GM19324 (cell line): ENCODE measurements around the gene SLC35F6.
"Not testable (repeated sequence)": the region's sequence is repeated elsewhere in the genome, so short reads cannot be mapped to it uniquely, and the experiment has no call there.

Experiments
- ATAC-seq: cut with Tn5 transposase; IDR thresholded peaks from one replicate; pipeline ENCODE4 v1.9.1; 2021; ENCODE audit warnings: mild to moderate bottlenecking, moderate library complexity; ENCODE audit not compliant: unreplicated experiment, low FRiP score

SLC35F6 gene

DNA sequence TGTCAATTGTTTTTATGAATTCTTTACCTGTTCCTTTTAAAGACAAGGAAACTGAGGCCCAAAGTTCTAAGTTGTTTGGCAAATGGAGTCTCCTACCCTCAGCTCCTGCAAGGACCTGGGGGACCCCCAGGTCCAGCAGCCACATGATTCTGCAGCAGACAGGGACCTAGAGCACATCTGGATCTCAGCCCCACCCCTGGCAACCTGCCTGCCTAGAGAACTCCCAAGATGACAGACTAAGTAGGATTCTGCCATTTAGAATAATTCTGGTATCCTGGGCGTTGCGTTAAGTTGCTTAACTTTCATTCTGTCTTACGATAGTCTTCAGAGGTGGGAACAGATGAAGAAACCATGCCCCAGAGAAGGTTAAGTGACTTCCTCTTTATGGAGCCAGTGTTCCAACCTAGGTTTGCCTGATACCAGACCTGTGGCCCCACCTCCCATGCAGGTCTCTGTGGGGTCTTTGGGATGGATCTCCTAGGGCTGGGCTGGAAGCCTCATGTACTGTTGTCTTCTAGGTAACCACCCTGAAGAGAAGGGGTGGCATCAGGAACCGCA, 16.2 kb downstream of the SLC35F6 start:
- no peak for ATAC-seq

DNA sequence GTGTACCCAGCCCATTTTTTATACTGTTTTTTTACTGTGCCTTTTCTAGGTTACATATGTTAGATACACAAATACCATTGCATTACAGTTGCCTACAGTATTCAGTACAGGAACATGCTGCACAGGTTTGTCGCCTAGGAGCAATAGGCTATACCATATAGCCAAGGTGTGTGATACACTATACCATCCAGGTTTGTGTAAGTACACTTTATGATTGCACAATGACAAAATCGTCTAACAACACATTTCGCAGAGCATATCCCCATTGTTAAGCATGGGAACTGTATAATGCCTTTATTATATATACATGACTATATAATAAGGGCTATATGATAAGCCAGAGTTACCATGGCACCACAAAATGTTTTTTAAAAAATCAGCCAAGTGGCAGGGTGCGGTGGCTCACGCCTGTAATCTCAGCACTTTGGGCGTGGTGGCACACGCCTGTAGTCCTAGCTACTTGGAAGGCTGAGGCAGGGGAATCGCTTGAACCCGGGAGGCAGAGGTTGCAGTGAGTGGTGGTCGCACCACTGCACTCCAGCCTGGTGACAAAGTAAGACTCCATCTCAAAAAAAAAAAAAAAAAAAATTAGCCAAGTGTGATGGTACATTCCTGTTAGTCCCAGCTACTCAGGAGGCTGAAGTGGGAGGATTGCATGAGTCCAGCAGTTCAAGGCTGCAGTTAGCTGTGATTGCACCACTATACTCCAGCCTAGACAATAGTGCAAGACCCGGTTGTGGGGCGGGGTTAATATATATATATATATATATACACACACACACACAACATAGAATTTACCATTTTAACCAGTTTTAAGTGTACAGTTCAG, 19.0 kb downstream of the SLC35F6 start:
- ATAC-seq = no peak

DNA sequence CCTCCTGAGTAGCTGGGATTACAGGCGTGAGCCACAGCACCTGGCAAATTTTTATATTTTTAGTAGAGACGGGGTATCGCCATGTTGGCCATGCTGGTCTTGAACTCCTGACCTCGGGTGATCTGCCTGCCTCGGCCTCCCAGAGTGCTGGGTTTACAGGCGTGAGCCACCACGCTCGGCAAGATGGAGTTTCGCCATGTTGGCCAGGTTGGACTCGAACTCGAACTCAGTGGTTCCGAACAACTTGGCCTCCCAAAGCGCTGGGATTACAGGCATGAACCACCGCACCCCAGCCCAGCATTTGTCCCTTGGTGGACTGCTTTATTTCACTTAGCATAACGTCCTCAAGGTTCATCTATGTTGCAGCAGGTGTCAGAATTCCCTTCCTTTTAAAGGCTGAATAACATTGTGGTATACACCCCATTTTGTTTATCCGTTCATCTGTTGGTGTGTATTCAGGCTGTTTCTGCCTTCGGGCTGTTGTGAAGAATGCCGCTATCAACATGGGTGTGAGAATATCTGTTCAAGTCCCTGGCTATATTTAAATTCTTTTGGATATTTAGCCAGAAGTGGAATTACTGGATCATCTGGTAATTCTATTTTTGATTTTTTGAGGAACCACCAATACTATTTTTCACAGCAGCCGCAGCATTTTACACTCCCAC, 20.6 kb downstream of the SLC35F6 start:
- ATAC-seq = no peak

DNA sequence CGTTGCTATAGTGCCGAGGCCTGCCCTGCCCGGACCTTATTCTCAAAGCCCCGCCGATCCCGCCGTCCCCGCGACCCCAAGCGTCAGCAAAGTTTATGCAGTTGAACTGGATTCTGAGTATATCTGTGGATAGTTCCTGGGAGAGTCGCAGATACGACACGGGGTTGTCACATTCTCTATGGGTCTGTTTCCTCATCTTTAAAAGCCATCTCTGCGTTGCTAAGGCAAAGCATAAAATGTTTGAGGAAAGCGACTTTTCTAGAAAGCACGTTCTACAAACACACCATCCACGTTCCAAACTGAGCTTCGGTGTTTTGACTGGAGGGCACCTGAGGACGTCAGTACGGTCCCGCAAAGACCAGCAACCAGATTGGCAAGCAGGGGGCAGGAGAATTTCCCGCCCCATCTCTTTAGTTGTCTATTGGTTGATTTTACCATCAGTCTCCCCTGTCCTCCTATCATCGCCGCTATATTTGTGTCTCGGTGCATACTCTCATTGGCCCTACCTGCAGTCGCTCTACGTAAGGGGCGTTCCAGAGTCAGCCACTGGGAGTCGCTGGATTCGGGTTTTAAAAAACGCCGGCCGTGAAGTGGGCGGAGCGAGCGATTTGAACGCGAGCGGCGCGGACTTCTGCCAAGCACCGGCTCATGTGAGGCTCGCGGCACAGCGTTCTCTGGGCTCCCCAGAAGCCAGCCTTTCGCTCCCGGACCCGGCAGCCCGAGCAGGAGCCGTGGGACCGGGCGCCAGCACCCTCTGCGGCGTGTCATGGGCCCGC, 21.5 kb downstream of the SLC35F6 start, which contains the start of gene CENPA:
Gene CENPA, plus strand, starts transcription at position 626 of the 776 bp plus-strand sequence. Its CDS starts 141 bp downstream, at position 767.
- peak; percentile 98 for ATAC-seq

DNA sequence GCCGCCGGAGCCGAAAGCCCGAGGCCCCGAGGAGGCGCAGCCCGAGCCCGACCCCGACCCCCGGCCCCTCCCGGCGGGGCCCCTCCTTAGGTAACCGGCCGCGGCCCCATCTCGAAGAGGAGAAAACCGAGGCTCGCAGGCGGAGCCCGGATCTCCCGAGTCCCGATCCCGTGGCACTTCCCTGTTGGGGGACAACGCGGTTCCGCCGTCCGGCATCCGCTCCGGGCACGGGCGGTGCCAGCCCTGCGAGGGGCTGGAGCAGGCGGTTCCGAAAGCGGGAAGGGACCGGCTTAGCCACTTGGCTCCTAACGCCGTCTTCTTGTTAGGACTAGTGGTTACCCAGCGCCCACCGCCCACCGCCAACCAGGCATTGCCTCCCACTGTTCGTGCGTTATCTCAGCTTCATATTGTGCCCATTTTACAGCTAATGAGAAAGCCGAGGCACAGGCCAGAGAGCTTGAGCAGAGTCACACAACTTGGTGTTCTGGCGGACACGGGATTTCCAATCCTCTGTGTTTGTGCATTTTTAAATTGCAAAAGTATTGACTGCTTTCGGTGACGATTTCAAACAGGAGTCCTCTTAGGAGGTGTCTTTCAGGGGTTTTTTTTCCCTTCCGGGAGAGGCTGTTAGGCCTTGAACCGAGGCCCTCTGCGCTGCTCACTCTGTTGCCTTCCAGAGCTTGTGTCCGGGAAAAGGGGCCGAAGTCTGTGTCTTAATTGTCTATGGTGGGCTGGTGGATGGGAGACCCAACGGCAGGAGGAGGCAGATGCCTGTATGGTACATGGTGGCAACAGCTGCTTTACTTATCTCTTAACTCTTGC, 22.3 kb downstream of the SLC35F6 start:
- ATAC-seq = peak; percentile 31

DNA sequence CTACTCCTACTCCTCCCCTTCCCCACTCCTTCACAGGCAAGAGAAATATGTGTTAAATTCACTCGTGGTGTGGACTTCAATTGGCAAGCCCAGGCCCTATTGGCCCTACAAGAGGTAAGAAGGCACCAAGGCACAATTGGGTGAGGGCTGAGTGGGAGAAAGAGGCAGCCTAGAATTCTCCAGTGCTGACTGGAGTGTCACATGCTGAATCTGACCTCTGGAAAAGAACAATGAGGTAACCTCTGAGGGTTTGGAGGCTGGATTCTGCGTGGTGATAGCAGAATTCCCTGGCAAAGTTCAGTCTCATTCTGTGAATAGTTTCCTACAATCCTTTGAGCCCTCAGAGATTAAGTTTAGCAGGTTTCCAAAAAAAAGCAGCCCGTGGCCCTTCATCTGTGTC, 28.6 kb downstream of the SLC35F6 start:
- ATAC-seq = no peak

DNA sequence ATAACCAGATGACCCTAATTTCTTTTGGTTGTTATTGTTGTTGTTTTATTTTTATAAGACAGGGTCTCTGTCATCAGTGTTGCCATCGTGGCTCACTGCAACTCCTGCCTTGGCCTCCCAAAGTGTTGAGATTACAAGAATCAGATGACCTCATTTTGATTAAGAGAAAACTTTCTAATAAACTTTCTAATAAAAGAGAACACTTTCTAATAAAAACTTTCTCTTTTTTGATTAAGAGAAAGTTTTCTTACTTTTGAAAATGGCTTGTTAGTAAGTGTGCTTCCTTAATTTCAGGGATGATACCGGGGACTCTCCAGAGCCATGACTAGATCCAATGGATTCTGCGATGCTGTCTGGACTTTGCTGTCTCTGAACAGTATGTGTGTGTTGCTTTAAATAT, 29.4 kb downstream of the SLC35F6 start:
- ATAC-seq = no peak

DNA sequence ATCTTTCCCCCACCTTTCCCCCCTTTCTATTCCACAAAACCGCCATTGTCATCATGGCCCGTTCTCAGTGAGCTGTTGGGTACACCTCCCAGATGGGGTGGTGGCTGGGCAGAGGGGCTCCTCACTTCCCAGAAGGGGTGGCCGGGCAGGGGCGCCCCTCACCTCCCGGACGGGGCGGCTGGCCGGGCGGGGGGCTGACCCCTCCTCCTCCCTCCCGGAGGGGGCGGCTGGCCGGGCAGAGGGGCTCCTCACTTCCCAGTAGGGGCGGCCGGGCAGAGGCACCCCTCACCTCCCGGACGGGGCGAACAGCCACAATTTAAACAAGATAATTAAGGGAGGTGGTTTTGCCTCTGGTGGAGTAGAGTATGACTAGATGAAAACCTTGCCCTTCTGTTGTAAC, 31.1 kb downstream of the SLC35F6 start:
- not testable (repeated sequence) for ATAC-seq

DNA sequence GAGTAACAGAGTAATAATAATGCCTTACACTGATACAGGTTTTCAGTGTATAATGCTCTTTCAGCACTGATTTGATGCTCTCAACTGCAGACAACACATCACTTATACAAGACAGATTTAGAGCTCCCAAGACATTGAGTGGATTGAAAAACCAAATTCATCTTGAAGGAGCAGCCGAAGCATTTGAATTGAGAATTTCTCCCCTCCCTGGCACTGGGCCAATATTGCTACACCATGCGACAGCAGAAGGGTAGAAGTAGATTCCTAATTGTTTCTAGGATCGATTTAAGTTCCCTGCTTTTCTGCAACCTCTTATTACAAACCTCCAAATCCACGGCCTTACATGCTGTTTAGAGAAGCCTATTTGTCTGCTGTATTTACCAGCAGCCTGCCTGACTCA, 37.2 kb downstream of the SLC35F6 start:
- ATAC-seq = no peak

DNA sequence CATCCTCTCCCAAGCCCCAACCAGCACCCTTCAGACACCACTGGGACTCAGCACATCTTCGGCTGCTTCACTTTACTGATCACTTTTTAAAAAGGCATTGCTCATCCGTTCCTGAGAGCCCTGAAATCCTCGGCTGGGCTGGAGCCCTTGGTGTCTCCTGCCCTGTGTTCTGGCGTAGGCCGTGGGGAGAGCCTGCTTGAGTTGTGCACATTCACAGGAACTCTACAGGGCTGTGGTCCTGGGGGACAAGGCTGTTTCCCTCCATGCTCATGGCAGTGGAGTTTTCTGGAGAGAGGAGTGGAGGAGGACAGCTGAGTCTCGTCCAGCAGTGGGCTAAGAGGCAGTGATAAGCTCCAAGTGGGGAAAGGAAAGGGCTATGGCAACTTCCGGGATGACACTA, 37.7 kb downstream of the SLC35F6 start:
- no peak for ATAC-seq

DNA sequence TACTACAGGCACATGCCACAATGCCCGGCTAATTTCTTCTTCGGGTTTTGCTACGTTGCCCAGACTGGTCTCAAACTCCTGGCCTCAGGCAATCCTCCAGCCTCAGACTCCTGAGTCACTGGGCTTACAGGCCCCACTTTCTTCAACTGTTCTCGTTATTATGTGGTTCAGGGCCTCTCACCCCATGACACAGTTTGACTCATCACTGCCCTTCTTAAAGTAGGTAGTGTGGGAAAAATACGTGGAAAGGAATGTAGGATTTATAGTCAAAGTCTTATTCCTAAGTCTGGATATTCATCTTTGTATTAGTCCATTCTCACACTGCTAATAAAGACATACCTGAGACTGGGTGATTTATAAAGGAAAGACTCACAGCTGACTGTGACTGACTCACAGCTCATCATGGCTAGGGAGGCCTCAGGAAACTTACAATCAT, 41.2 kb downstream of the SLC35F6 start:
- ATAC-seq = no peak

DNA sequence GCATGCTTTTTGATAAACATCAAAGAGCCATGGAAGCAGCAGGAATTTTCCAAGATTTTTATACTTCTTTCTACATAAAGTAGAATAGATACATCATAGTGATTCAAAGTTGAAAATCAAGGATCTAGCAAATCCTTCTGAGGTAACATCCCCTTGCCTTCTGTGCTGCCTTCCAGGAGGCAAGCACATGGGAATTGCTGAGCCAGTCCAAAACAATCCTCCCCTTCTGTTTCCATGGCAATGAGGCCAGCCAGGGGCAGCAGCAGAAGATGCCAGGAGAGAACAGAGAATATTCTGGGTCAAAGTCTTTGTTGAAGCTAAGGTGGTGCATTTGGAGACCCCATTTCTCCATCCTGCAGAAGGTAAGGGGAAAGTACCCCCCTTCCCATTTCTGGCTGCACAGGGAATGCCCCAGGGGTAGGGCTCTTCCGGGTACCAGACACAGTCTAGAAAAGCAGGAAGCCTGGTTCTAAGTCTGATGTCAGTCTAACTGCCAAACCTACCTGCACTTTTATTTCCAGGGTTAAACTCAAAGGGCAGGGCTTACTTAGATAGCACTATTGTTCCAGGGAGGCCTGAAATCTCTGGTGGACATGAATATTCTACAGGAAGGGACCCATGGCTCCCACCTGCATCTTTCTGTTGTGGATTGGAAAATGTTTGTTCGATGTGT, 43.8 kb downstream of the SLC35F6 start:
- no peak for ATAC-seq

DNA sequence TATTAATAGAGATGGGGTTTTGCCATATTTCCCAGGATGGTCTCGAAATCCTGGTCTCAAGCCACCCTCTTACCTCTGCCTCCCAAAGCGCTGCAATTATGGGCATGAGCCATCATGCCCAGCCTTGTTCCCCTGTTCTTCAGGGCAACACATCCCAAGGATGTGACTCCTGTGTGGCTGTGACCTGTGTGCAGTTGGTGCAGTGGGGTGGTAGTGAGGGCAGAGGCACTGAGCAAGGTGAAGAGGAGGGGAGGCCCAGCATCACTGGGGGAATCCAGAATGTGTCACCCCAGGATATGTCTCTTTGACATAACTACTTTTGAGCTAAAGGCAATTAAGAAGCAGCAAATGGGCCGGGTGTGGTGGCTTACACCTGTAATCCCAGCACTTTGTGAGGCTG, 45.1 kb downstream of the SLC35F6 start:
- ATAC-seq = no peak

DNA sequence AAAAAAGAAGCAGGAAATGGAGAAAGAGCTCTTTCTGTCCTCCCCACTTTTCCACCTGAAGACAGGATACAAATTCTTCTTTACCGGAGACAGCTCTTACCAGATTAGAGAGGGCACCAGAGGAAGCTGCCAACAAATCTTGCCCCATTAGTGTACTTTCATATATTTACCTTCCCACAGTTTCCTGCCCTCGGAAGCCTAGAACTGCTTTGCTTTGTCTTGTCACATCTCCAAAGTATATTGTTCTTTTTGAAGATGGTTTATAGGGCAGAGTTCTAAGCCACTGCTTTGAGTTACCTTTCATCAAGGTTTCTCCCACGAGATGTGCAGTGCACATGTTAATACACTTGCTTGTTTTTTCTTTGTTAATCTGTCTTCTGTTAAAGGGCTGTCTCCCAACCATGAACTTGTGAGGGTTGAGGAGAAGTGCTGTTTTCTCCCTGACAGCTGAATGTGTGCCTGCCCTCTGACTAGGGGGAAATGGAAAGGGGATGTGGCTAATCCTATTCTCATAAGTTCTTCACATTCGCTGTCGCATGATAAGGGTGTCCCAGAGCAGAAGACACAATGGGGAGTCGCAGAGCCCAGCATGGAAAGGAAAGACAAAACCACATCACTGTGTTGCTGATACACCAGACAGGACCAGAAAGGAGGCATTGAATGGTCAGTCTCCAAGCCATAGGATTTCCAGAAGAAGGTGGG, 45.9 kb downstream of the SLC35F6 start:
- ATAC-seq = no peak

DNA sequence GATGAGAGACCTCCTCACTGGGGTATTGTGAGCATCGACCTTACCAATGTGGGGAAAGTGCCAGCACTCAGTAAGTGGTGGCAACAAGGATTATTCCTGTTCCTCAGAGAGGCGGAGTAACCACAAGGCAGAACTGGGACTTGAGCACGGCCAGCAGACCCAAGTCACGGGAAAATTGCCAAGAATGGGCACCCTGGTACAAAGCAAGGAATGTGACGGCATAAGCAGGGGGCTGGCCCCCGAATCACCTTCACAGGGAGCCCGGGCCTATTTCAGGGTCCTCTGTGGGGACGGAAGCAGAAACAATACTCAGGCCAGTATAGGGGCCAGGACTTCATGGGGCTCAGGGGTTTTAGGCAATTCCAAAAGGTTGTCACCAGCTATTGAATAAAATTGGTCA, 47.2 kb downstream of the SLC35F6 start:
- ATAC-seq = no peak

DNA sequence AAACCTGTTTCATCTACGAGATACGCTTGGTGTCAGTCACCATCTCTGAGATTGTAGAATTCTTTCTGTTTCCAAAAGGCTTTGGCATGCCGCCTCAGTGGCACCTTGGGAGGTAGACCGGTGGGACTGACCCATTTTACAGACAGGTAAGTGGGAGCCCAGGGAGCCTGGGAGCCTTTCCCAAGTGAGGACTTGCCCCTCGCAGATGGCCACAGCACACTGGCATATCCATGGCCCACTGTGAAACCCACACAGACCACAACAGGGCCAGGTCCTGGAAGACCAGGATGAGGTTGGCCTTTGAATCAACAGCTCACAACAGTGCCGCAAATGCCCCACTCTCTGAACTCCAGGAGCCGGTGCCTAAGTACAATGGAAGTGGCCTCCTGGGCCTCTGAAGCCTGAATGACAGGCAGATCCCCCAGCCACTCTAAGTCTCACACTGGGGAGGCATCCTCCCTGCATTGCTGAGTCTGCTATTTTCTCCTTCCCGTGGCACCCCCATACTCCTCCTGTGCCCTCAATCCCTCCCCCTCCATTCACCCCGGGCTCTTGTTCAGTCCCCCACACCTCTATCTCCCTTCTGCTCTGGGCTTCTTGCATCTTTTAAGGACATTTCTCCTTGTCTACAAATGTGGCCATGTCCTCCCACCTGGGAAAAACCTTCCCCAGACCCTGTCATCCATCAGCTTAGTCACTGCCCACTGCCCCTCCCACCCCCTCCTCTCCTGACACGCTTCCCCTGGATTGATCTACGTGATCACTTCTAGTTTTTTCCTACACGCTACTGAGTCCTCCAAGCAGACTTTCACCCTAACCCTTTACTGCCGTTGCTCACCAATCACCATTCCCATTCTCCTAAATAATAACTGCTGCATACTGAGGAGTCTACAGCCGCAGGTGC, 48.0 kb downstream of the SLC35F6 start:
- ATAC-seq = no peak

DNA sequence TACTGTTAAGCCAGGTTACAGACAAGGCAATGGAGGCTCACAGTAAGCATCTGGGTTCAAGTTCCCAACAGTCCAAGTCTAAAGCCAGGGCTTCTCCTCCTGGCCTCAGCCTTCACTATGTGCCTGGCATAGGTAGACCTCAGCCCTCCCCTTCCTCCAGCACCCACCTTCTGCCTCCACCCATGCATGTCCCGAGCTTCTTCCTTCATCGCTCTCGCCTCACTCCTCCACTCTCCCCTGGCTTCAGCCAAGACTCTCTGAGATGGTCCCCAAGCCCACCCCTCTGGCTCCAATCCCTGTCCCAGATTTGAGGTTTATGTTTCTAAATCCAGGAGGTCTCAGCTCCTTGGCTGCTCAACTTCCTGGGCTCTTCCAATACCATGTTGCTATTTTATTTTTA, 48.6 kb downstream of the SLC35F6 start:
- ATAC-seq = no peak
